Upper lobe of right lung (tissue), 1 donor: Measurements from ENCODE around the gene B4GALNT3. TPM values are rescaled to one million over a fixed set of nuclear protein-coding genes. Genes with fewer than 3 reads are reported as not detected.

Experiments
- ATAC-seq: fragments of 200-7000 bp; cut with Tn5 transposase; one replicate; pipeline ENCODE4 v1.9.1; 2020; ENCODE audit warnings: mild to moderate bottlenecking, moderate library complexity
- DNase-seq: peaks from one replicate; pipeline ENCODE4 v3.0.0-alpha.2; 2020
- H3K27ac ChIP-seq: fragments of 200-600 bp; one replicate; pipeline ENCODE4 v1.8.0; 2022
- H3K27me3 ChIP-seq: fragments of 200-600 bp; one replicate; pipeline ENCODE4 v1.8.0; 2022; ENCODE audit warnings: mild to moderate bottlenecking
- H3K36me3 ChIP-seq: fragments of 200-600 bp; one replicate; pipeline ENCODE4 v1.8.0; 2022
- H3K4me1 ChIP-seq: fragments of 200-600 bp; one replicate; pipeline ENCODE4 v1.8.0; 2022
- H3K4me3 ChIP-seq: fragments of 200-600 bp; one replicate; pipeline ENCODE4 v1.8.0; 2022; ENCODE audit warnings: mild to moderate bottlenecking
- H3K9me3 ChIP-seq: fragments of 200-600 bp; one replicate; pipeline ENCODE4 v1.8.0; 2022
- intact Hi-C: fragments of 100-400 bp; cut with DNase I; formaldehyde crosslinking; loops from one replicate; pipeline ENCODE4 v1.11.0; 2022
- total RNA-seq: library from RNA; stranded (reverse); fragmentation: NEBNext Ultra II Directional; extraction: Animal tissue kit (Norgen Biotek cat#: 25700); gene quantifications from one replicate; pipeline ENCODE4 v1.2.1, GENCODE V29; 2021
- TF ChIP-seq, protein P1 (sequence below): fragments of 200-600 bp; IDR thresholded peaks from one replicate; pipeline ENCODE4 v1.8.0; 2022; ENCODE audit warnings: antibody characterized with exemption
- donor health status: DM: no; HTN: yes; CAD: no; lungs with severe emphysema.

B4GALNT3 gene
- total RNA-seq, 1 donor from 2014 or later = 14.0 TPM

DNA sequence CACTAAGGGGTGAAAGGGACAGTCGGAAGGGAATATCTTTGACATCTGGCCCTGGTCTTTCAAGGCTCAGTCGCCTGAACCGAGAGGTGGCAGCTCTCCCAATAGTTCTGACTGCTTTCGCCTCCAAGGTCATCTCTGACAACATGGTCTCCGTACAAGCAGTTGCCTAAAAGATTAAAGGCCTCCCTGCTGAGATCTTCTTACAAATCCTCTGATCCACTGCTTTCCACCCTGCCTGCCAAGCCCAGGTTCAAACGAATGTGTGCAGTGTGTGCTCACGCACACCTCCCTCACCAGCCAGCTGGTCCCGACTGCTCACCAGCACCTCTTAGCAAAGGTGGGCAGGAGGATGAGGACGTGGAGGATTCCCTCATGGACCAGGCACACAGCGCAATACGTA is 10.4 kb downstream of the B4GALNT3 start:
- Histone ChIP-seq H3K27me3 (peaks cover 4% of the 10 kb centered on the region), H3K36me3 (no peaks in the 10 kb centered on the region), H3K27ac (no peak overlapping the region), H3K9me3 (no peaks in the 10 kb centered on the region), H3K4me1 (no peaks in the 10 kb centered on the region), H3K4me3 (no peak overlapping the region)
- intact Hi-C loops = no loop called here
- DNase-seq (no peak), ATAC-seq (no peak)
- TF ChIP-seq, protein P1, sequence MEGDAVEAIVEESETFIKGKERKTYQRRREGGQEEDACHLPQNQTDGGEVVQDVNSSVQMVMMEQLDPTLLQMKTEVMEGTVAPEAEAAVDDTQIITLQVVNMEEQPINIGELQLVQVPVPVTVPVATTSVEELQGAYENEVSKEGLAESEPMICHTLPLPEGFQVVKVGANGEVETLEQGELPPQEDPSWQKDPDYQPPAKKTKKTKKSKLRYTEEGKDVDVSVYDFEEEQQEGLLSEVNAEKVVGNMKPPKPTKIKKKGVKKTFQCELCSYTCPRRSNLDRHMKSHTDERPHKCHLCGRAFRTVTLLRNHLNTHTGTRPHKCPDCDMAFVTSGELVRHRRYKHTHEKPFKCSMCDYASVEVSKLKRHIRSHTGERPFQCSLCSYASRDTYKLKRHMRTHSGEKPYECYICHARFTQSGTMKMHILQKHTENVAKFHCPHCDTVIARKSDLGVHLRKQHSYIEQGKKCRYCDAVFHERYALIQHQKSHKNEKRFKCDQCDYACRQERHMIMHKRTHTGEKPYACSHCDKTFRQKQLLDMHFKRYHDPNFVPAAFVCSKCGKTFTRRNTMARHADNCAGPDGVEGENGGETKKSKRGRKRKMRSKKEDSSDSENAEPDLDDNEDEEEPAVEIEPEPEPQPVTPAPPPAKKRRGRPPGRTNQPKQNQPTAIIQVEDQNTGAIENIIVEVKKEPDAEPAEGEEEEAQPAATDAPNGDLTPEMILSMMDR = no peak

DNA sequence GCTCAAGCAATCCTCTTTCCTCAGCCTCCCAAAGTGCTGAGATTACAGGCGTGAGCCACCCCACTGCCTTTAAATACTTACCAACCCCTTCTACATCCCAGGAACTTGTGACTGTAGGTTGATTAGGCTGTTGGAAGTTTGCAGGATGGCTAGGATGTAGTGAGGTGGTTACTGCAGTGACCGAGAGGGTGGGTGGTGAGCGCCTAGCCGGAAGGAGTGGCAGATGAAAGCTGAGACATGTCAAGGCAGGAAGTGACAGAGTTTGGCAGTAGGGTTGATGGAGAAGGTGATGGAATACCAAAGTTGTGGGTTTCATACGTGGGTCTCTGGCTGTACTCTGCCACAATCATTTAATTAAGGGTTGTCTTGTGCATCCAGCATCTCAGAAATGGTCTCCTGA is 13.5 kb downstream of the B4GALNT3 start:
- ATAC-seq = no peak

DNA sequence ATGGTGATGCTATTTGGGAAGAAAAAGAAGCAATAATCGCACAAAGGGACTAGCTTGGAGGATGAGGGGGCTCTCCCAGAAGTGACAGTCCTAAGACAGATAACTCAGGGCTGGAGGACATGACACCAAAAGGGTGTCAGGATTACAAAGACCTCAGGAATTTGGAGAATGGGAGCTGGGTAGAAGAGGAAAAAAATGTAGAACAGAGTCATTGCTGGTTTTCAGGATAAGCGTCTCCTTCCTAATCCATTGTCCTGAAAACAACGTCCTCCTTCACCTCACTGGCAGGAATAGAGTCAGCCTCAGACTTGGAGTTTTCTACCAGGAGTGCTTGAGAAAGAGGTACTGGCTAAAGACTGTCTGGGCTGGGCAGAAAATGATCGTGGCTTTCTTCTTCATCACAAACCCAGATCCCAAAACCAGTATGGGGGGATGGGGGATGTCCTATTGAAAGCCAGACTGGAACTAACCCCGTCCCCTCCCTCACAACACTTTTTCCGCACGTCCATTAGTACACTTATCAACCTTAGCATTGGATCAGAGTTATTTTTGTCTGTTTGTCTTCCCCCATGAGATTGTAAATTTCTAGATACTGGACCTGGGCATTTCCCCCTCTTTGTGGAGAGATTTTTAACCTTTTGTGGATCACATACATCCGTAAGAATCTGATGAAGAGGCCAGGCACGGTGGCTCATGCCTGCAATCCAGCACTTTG is 14.3 kb downstream of the B4GALNT3 start:
- no peak overlapping the region for H3K27ac ChIP-seq
- no peaks in the 10 kb centered on the region for H3K36me3 ChIP-seq
- DNase-seq (no peak), ATAC-seq (no peak)
- H3K4me3 ChIP-seq = no peak overlapping the region
- H3K9me3 ChIP-seq = no peaks in the 10 kb centered on the region
- peaks cover 4% of the 10 kb centered on the region for H3K27me3 ChIP-seq
- intact Hi-C loops = no loop called here
- TF ChIP-seq, protein P1 = no peak
- H3K4me1 ChIP-seq = no peaks in the 10 kb centered on the region

More for the DNA sequence above, 13.5 kb downstream of the B4GALNT3 start:
- H3K36me3 ChIP-seq = no peaks in the 10 kb centered on the region
- intact Hi-C loops = no loop called here
- H3K4me1 ChIP-seq = no peaks in the 10 kb centered on the region
- DNase-seq = no peak
- H3K9me3 ChIP-seq = no peaks in the 10 kb centered on the region
- TF ChIP-seq, protein P1 = no peak
- H3K27me3 ChIP-seq = peaks cover 4% of the 10 kb centered on the region
- no peak overlapping the region for H3K27ac ChIP-seq
- H3K4me3 ChIP-seq = no peak overlapping the region

DNA sequence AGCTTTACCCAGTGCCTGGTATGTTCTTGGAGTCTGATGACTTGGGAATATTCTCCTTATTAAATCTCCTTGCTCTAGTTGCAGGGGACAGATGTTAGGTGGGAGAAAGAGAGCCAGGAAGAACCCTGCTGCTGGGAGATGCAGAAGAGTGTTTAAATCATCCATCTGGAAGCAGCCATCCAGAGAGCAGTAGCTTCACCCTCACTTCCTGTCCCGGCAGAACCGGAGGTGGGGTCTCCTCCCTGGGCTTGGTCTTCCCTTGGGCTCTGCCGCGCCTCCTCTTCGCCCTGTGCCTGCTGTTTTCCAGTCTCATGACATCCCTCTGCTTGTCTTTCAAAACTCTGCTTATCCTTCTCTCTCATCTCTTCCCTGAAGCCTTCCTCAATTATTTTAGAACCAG is 15.5 kb downstream of the B4GALNT3 start:
- no peaks in the 10 kb centered on the region for H3K4me1 ChIP-seq
- H3K27me3 ChIP-seq = peaks cover 4% of the 10 kb centered on the region
- DNase-seq (no peak), ATAC-seq (no peak)
- intact Hi-C loops = no loop called here
- H3K27ac ChIP-seq = no peak overlapping the region
- no peak overlapping the region for H3K4me3 ChIP-seq
- H3K9me3 ChIP-seq = no peaks in the 10 kb centered on the region
- TF ChIP-seq, protein P1 = no peak
- H3K36me3 ChIP-seq = no peaks in the 10 kb centered on the region

DNA sequence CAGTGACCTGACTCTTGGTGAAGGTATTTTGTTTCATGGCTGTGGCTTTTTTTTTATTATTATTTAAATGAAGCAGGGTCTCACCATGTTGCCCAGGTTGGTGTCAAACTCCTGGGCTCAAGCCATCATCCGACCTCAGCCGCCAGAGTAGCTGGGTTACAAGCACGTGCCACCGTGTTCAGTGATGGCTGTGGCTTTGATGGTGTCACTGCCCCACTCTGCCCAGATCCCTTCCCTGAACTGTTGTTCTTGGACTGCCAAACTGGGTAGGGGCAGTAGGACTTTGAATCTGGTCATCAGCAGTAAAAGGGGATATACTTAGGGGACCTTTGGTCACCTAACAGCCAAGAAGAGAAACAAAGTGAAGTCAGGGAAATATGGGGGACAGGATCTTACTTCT is 19.4 kb downstream of the B4GALNT3 start:
- TF ChIP-seq, protein P1 = no peak
- intact Hi-C loops = no loop called here
- Histone ChIP-seq H3K9me3 (no peaks in the 10 kb centered on the region), H3K27ac (no peak overlapping the region), H3K4me1 (no peaks in the 10 kb centered on the region), H3K27me3 (no peaks in the 10 kb centered on the region), H3K4me3 (no peak overlapping the region), H3K36me3 (no peaks in the 10 kb centered on the region)
- DNase-seq (no peak), ATAC-seq (no peak)
